Nephron progenitor cell (in vitro differentiated cells): ENCODE data around the gene CXCR4.

ENCODE experiments used
- DNase-seq: peaks from one replicate; pipeline ENCODE4 v3.0.0; 2021
- H3K27ac Mint-ChIP-seq: 2 replicates; pipeline ENCODE4 v1.8.0; 2021; ENCODE audit warnings: mild to moderate bottlenecking, moderate library complexity, mixed read lengths
- H3K27me3 Mint-ChIP-seq: 2 replicates; pipeline ENCODE4 v1.8.0; 2021; ENCODE audit warnings: mild to moderate bottlenecking, low read depth, mixed read lengths; ENCODE audit not compliant: poor library complexity
- H3K36me3 Mint-ChIP-seq: 2 replicates; pipeline ENCODE4 v1.8.0; 2021; ENCODE audit warnings: low read depth, mixed read lengths
- H3K4me1 Mint-ChIP-seq: 2 replicates; pipeline ENCODE4 v1.8.0; 2021; ENCODE audit warnings: mixed read lengths
- H3K4me3 Mint-ChIP-seq: 2 replicates; pipeline ENCODE4 v1.8.0; 2021; ENCODE audit warnings: mild to moderate bottlenecking, moderate library complexity, mixed read lengths
- H3K9me3 Mint-ChIP-seq: 2 replicates; pipeline ENCODE4 v1.8.0; 2021; ENCODE audit warnings: mild to moderate bottlenecking, moderate library complexity, mixed read lengths
- CTCF ChIP-seq: fragments of 200-600 bp; sonication (generic); IDR thresholded peaks from 2 replicates; pipeline ENCODE4 v1.5.0; 2021; ENCODE audit warnings: antibody characterized with exemption

CXCR4 gene

GRCh38 chr2:136110526-136110925 is 7.4 kb downstream of the CXCR4 start:
- Mint-ChIP-seq H3K27me3 (no peaks in the 10 kb centered on the region), H3K36me3 (peaks cover 24% of the 10 kb centered on the region), H3K27ac (no peak overlapping the region), H3K4me3 (no peak overlapping the region), H3K9me3 (no peaks in the 10 kb centered on the region), H3K4me1 (peaks cover 52% of the 10 kb centered on the region)
- no peak for TF ChIP-seq CTCF
- DNase-seq = no peak

GRCh38 chr2:136108463-136108862 is 9.5 kb downstream of the CXCR4 start:
- no peak for TF ChIP-seq CTCF
- peaks cover 31% of the 10 kb centered on the region for H3K4me1 Mint-ChIP-seq
- H3K9me3 Mint-ChIP-seq = no peaks in the 10 kb centered on the region
- no peak overlapping the region for H3K27ac Mint-ChIP-seq
- peaks cover 4% of the 10 kb centered on the region for H3K36me3 Mint-ChIP-seq
- no peak overlapping the region for H3K4me3 Mint-ChIP-seq
- no peak for DNase-seq
- no peaks in the 10 kb centered on the region for H3K27me3 Mint-ChIP-seq

GRCh38 chr2:136107051-136108033 is 10.6 kb downstream of the CXCR4 start:
- DNase-seq = no peak
- no peak overlapping the region for H3K4me3 Mint-ChIP-seq
- no peaks in the 10 kb centered on the region for H3K36me3 Mint-ChIP-seq
- peaks cover 20% of the 10 kb centered on the region for H3K4me1 Mint-ChIP-seq
- peak overlapping the region; percentile 71 for H3K27ac Mint-ChIP-seq
- no peaks in the 10 kb centered on the region for H3K9me3 Mint-ChIP-seq
- H3K27me3 Mint-ChIP-seq = no peaks in the 10 kb centered on the region
- no peak for TF ChIP-seq CTCF

- Mint-ChIP-seq H3K4me3 (no peak overlapping the region), H3K4me1 (peaks cover 17% of the 10 kb centered on the region), H3K9me3 (no peaks in the 10 kb centered on the region), H3K36me3 (no peaks in the 10 kb centered on the region), H3K27me3 (no peaks in the 10 kb centered on the region), H3K27ac (peak overlapping the region; percentile 71)
- no peak for TF ChIP-seq CTCF
- no peak for DNase-seq
Measured at GRCh38 chr2:136106505-136106904, 11.4 kb downstream of the CXCR4 start.

- TF ChIP-seq CTCF = no peak
- H3K27me3 Mint-ChIP-seq = no peaks in the 10 kb centered on the region
- H3K4me1 Mint-ChIP-seq = peaks cover 17% of the 10 kb centered on the region
- DNase-seq = no peak
- no peaks in the 10 kb centered on the region for H3K36me3 Mint-ChIP-seq
- H3K27ac Mint-ChIP-seq = no peak overlapping the region
- H3K9me3 Mint-ChIP-seq = no peaks in the 10 kb centered on the region
- H3K4me3 Mint-ChIP-seq = no peak overlapping the region
Measured at GRCh38 chr2:136104977-136105376, 13.0 kb downstream of the CXCR4 start.

- H3K27me3 Mint-ChIP-seq = no peaks in the 10 kb centered on the region
- no peak for DNase-seq
- H3K27ac Mint-ChIP-seq = no peak overlapping the region
- H3K4me3 Mint-ChIP-seq = no peak overlapping the region
- H3K9me3 Mint-ChIP-seq = no peaks in the 10 kb centered on the region
- TF ChIP-seq CTCF = no peak
- H3K4me1 Mint-ChIP-seq = peaks cover 3% of the 10 kb centered on the region
- no peaks in the 10 kb centered on the region for H3K36me3 Mint-ChIP-seq
Measured at GRCh38 chr2:136101042-136101441, 16.9 kb downstream of the CXCR4 start.
